Cardiac atrium fibroblast (primary cell): ENCODE results near the gene PYDC1. TPM values are rescaled to one million over a fixed set of nuclear protein-coding genes. Genes with fewer than 3 reads are reported as not detected.

Experiments
- total RNA-seq: library from RNA; depleted of rRNA; stranded (reverse); fragments of >200 nt; gene quantifications from 2 replicates; pipeline ENCODE4 v1.2.3, GENCODE V29; 2015

PYDC1 gene
- total RNA-seq, result not detected in 2 replicates

DNA sequence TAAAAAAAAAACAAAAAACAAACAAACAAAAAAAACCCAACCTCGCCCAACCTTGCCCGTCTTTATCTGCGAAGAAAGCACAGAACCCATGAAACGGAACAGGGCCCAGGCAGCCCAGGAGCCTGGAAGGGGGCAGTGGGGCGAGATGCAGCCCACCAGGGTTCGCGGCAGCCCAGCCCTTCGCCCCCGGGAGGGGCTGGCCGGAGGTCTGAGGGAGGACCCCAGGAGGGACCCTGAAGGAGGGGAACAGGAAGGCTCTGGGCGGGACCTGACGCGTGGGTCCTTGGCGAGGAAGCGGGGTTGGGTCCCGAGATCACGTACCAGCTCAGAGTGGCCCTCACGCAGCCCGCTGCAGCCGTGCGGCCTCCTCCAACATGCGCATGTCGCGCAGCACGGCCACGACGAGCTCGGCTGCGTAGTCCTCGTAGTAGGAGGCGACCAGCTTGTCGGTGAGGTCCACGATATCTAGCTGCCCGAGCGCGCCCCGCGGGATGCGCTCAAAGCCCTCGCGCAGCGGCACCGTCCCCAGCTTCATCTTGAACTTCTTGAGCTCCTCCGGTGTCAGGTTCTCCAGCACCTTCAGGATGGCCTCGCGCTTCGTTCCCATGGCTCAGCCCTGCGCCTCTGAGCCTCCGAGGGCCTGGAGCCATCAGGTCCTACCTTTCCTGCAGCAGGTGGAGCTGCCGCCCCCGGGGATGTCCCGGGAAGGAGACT lies at the start of gene PYDC1:
Gene PYDC1, minus strand, starts transcription at position 714 of the 714 bp plus-strand sequence. Its CDS starts 107 bp downstream, at position 607.

GRCh38 chr16:31213877-31214707 lies 2.8 kb downstream of the PYDC1 start, which contains the start of gene TRIM72:
Gene TRIM72, plus strand, starts transcription at chr16:31214119. Its CDS starts 620 bp downstream, at chr16:31214739.

GRCh38 chr16:31202414-31203375 lies 14.2 kb downstream of the PYDC1 start, which contains the start of gene PYCARD:
Gene PYCARD, minus strand, starts transcription at chr16:31202760. Its CDS starts 70 bp downstream, at chr16:31202690.

GRCh38 chr16:31179747-31180459 lies 37.0 kb downstream of the PYDC1 start, which contains the start of gene FUS:
Gene FUS, plus strand, starts transcription at chr16:31180139. Its CDS starts 76 bp downstream, at chr16:31180215.

Other genes with a start within 250 kb of the PYDC1 start
- 6.8 and 11.6 TPM in 2 replicates for gene HSD3B7, start 231.9 kb downstream of the PYDC1 start, total RNA-seq
- gene STX1B, start 206.5 kb downstream of the PYDC1 start, total RNA-seq, result 0.16 and 0.18 TPM in 2 replicates
- 22.9 and 25.9 TPM in 2 replicates for gene STX4, start 183.6 kb downstream of the PYDC1 start, total RNA-seq
- 9.2 and 15.9 TPM in 2 replicates for gene ZNF668, start 142.9 kb downstream of the PYDC1 start, total RNA-seq
- gene ZNF646, start 142.7 kb downstream of the PYDC1 start, total RNA-seq, result 12.6 and 24.2 TPM in 2 replicates
- gene PRSS53, start 128.2 kb downstream of the PYDC1 start, total RNA-seq, result 2.6 and 6.1 TPM in 2 replicates
- gene VKORC1, start 122.3 kb downstream of the PYDC1 start, total RNA-seq, result 264 and 274 TPM in 2 replicates
- 80.5 and 118 TPM in 2 replicates for gene BCKDK, start 108.7 kb downstream of the PYDC1 start, total RNA-seq
- 17.3 and 29.5 TPM in 2 replicates for gene KAT8, start 99.5 kb downstream of the PYDC1 start, total RNA-seq
- gene PRSS8, start 81.4 kb downstream of the PYDC1 start, total RNA-seq, result not detected in 2 replicates
- not detected in 2 replicates for gene PRSS36, start 67.1 kb downstream of the PYDC1 start, total RNA-seq
- 34.0 and 54.2 TPM in 2 replicates for gene FUS, start 37.0 kb downstream of the PYDC1 start, total RNA-seq
- gene PYCARD, start 14.4 kb downstream of the PYDC1 start, total RNA-seq, result 43.1 and 57.0 TPM in 2 replicates
- 0.54 TPM in 1 of 2 replicates, not detected in the other for gene TRIM72, start 3.0 kb downstream of the PYDC1 start, total RNA-seq
- gene ITGAM, start 42.8 kb upstream of the PYDC1 start, total RNA-seq, result not detected in 2 replicates
- not detected in 2 replicates for gene ITGAX, start 138.0 kb upstream of the PYDC1 start, total RNA-seq
- gene ITGAD, start 176.2 kb upstream of the PYDC1 start, total RNA-seq, result not detected in 2 replicates
- gene COX6A2, start 211.2 kb upstream of the PYDC1 start, total RNA-seq, result not detected in 2 replicates
- 0.65 TPM in 1 of 2 replicates, not detected in the other for gene ZNF843, start 225.7 kb upstream of the PYDC1 start, total RNA-seq
- gene ARMC5, start 242.4 kb upstream of the PYDC1 start, total RNA-seq, result 13.2 and 15.1 TPM in 2 replicates